Neural cell (in vitro differentiated cells): Measurements from ENCODE around the gene KRT3. TPM values are rescaled to one million over a fixed set of nuclear protein-coding genes. Genes with fewer than 3 reads are reported as not detected.

ENCODE experiments used
- H2AFZ ChIP-seq: fragments of 200-600, 300-800 bp; sonication (generic), shearing (Covaris generic); 2 replicates; pipeline ENCODE4 v1.6.0; 2014; ENCODE audit warnings: low read depth, mild to moderate bottlenecking, antibody characterized with exemption, low read length, moderate library complexity
- H3F3A ChIP-seq: fragments of 200-600 bp; shearing (Covaris generic); 2 replicates; pipeline ENCODE4 v1.6.1; 2016; ENCODE audit warnings: mild to moderate bottlenecking, moderate library complexity, mixed read lengths, antibody characterized with exemption, low read length; ENCODE audit not compliant: insufficient read depth, poor library complexity, severe bottlenecking
- H3K27ac ChIP-seq: fragments of 200-600, 300-800 bp; sonication (generic), shearing (Covaris generic); 2 replicates; pipeline ENCODE4 v1.5.1; 2014; ENCODE audit warnings: mild to moderate bottlenecking, low read length, moderate library complexity
- H3K27me3 ChIP-seq: fragments of 300-800, 200-600 bp; sonication (generic), shearing (Covaris generic); 2 replicates; pipeline ENCODE4 v1.6.0; 2014; ENCODE audit warnings: mild to moderate bottlenecking, low read depth, low read length, moderate library complexity; ENCODE audit not compliant: insufficient read depth
- H3K36me3 ChIP-seq: fragments of 300-800, 200-600 bp; sonication (generic), shearing (Covaris generic); 2 replicates; pipeline ENCODE4 v1.5.1; 2014; ENCODE audit warnings: mild to moderate bottlenecking, antibody characterized with exemption, low read length, moderate library complexity; ENCODE audit not compliant: insufficient read depth
- H3K4me2 ChIP-seq: fragments of 300-800, 200-600 bp; sonication (generic), shearing (Covaris generic); 2 replicates; pipeline ENCODE4 v1.6.0; 2014; ENCODE audit warnings: mild to moderate bottlenecking, low read length
- H3K4me3 ChIP-seq: fragments of 300-800, 200-600 bp; sonication (generic), shearing (Covaris generic); 2 replicates; pipeline ENCODE4 v1.5.1; 2014; ENCODE audit warnings: mild to moderate bottlenecking, low read length, moderate library complexity
- H3K79me2 ChIP-seq: fragments of 200-600 bp; shearing (Covaris generic); replicated peaks from 2 replicates; pipeline ENCODE4 v1.6.0; 2014; ENCODE audit warnings: mild to moderate bottlenecking, low read length, moderate library complexity; ENCODE audit not compliant: insufficient read depth
- H3K9ac ChIP-seq: fragments of 300-800, 200-600 bp; sonication (generic), shearing (Covaris generic); 2 replicates; pipeline ENCODE4 v1.6.1; 2016; ENCODE audit warnings: mild to moderate bottlenecking, low read length, mixed read lengths
- H3K9me2 ChIP-seq: fragments of 200-600 bp; shearing (Covaris generic); 2 replicates; pipeline ENCODE4 v1.6.1; 2016; ENCODE audit warnings: mild to moderate bottlenecking, low read length, mixed read lengths; ENCODE audit not compliant: insufficient read depth
- H3K9me3 ChIP-seq: fragments of 200-600, 300-800 bp; sonication (generic), shearing (Covaris generic); 2 replicates; pipeline ENCODE4 v1.6.1; 2016; ENCODE audit warnings: mild to moderate bottlenecking, mixed run types, low read length, moderate library complexity, mixed read lengths
- H4K20me1 ChIP-seq: fragments of 200-600 bp; shearing (Covaris generic); 2 replicates; pipeline ENCODE4 v1.6.1; 2016; ENCODE audit warnings: mild to moderate bottlenecking, mixed run types; ENCODE audit not compliant: insufficient read depth
- CTCF ChIP-seq: fragments of 450-650 bp; IDR thresholded peaks from 2 replicates; pipeline ENCODE4 v1.5.1; 2014; ENCODE audit warnings: antibody characterized with exemption, mild to moderate bottlenecking, moderate library complexity; ENCODE audit not compliant: poor library complexity, severe bottlenecking
- EP300 ChIP-seq: fragments of 450-650 bp; conservative IDR thresholded peaks from 2 replicates; pipeline ENCODE4 v1.6.1; 2014; ENCODE audit warnings: antibody characterized with exemption, mild to moderate bottlenecking, moderate library complexity; ENCODE audit not compliant: poor library complexity, severe bottlenecking
- EZH2 ChIP-seq: fragments of 200-600, 300-800 bp; shearing (Covaris generic), sonication (generic); IDR thresholded peaks from 2 replicates; pipeline ENCODE4 v1.6.1; 2014; ENCODE audit warnings: antibody characterized with exemption, low read length, borderline replicate concordance, mild to moderate bottlenecking; ENCODE audit not compliant: insufficient read depth, poor library complexity, severe bottlenecking
- MXI1 ChIP-seq: fragments of 450-650 bp; conservative IDR thresholded peaks from 2 replicates; pipeline ENCODE4 v1.6.1; 2014; ENCODE audit warnings: antibody characterized with exemption, mild to moderate bottlenecking; ENCODE audit not compliant: poor library complexity, severe bottlenecking
- POLR2AphosphoS5 ChIP-seq: IDR thresholded peaks from 2 replicates; pipeline ENCODE4 v1.6.1; 2012
- RAD21 ChIP-seq: fragments of 450-650 bp; conservative IDR thresholded peaks from 2 replicates; pipeline ENCODE4 v1.6.1; 2014; ENCODE audit warnings: antibody characterized with exemption, mild to moderate bottlenecking, moderate library complexity
- REST ChIP-seq: IDR thresholded peaks from 2 replicates; pipeline ENCODE4 v1.6.1; 2012; ENCODE audit warnings: borderline replicate concordance
- SMC3 ChIP-seq: fragments of 450-650 bp; conservative IDR thresholded peaks from 2 replicates; pipeline ENCODE4 v1.6.1; 2014; ENCODE audit warnings: antibody characterized with exemption, mild to moderate bottlenecking, moderate library complexity; ENCODE audit not compliant: poor library complexity
- TAF1 ChIP-seq: IDR thresholded peaks from 2 replicates; pipeline ENCODE4 v1.6.1; 2012; ENCODE audit warnings: low read depth
- polyA plus RNA-seq: library from polyadenylated mRNA; depleted of rRNA; stranded (reverse); fragments of >200 nt; gene quantifications from 2 replicates; pipeline ENCODE4 v1.2.3, GENCODE V29; 2014

KRT3 gene
- polyA plus RNA-seq, 1 donor from 2014 or later = not detected

GRCh38 chr12:52818388-52818787 lies 22.5 kb upstream of the KRT3 start:
- Histone ChIP-seq H3K4me3 (no peak overlapping the region), H3K27me3 (no peaks in the 10 kb centered on the region), H2AFZ (no peak overlapping the region), H3K36me3 (no peaks in the 10 kb centered on the region), H3K79me2 (no peaks in the 10 kb centered on the region), H3K9me2 (no peaks in the 10 kb centered on the region), H3K9me3 (no peaks in the 10 kb centered on the region), H3F3A (no peaks in the 10 kb centered on the region), H3K27ac (no peak overlapping the region), H3K9ac (no peak overlapping the region), H4K20me1 (no peaks in the 10 kb centered on the region), H3K4me2 (no peak overlapping the region)
- TF ChIP-seq REST = no peak
- TF ChIP-seq TAF1 = no peak
- no peak for TF ChIP-seq MXI1
- TF ChIP-seq POLR2AphosphoS5 = no peak
- no peak for TF ChIP-seq RAD21
- no peak for TF ChIP-seq EZH2

GRCh38 chr12:52817699-52818238 lies 21.9 kb upstream of the KRT3 start:
- Histone ChIP-seq H3K36me3 (no peaks in the 10 kb centered on the region), H4K20me1 (no peaks in the 10 kb centered on the region), H3K9ac (no peak overlapping the region), H3K27ac (no peak overlapping the region), H3K4me2 (no peak overlapping the region), H3K4me3 (no peak overlapping the region), H2AFZ (no peak overlapping the region), H3K9me3 (no peaks in the 10 kb centered on the region), H3K9me2 (no peaks in the 10 kb centered on the region), H3F3A (no peaks in the 10 kb centered on the region), H3K27me3 (no peaks in the 10 kb centered on the region), H3K79me2 (no peaks in the 10 kb centered on the region)
- no peak for TF ChIP-seq EZH2
- no peak for TF ChIP-seq MXI1
- TF ChIP-seq EP300 = no peak
- TF ChIP-seq CTCF = no peak
- TF ChIP-seq RAD21 = no peak

GRCh38 chr12:52817003-52817698 lies 21.2 kb upstream of the KRT3 start:
- H3K4me2 ChIP-seq = no peak overlapping the region
- no peaks in the 10 kb centered on the region for H4K20me1 ChIP-seq
- no peaks in the 10 kb centered on the region for H3F3A ChIP-seq
- no peaks in the 10 kb centered on the region for H3K27me3 ChIP-seq
- no peak for TF ChIP-seq SMC3
- no peak for TF ChIP-seq EZH2
- no peak for TF ChIP-seq REST
- no peak for TF ChIP-seq RAD21
- no peak for TF ChIP-seq CTCF
- no peak for TF ChIP-seq TAF1
- no peak for TF ChIP-seq POLR2AphosphoS5
- TF ChIP-seq MXI1 = no peak
- no peak for TF ChIP-seq EP300
- no peaks in the 10 kb centered on the region for H3K9me3 ChIP-seq
- no peak overlapping the region for H3K4me3 ChIP-seq
- no peak overlapping the region for H3K27ac ChIP-seq
- no peaks in the 10 kb centered on the region for H3K9me2 ChIP-seq
- no peak overlapping the region for H2AFZ ChIP-seq
- H3K9ac ChIP-seq = no peak overlapping the region
- H3K79me2 ChIP-seq = no peaks in the 10 kb centered on the region
- no peaks in the 10 kb centered on the region for H3K36me3 ChIP-seq
